ENCODE data around the gene GOLM1.
A peak's percentile ranks its signal among the peaks of the same experiment; 100 is the strongest.

The GOLM1 gene

GRCh38 chr9:86034863-86035734 lies 64.3 kb downstream of the GOLM1 start:
- H2AFZ ChIP-seq (ENCODE audit: low read depth, low read length) = no peak overlapping the region
- no peak overlapping the region for H3K4me2 ChIP-seq (ENCODE audit: low read length)
- no peaks in the 10 kb centered on the region for H3K79me2 ChIP-seq (ENCODE audit: low read length)
- no peak overlapping the region for H3K27ac ChIP-seq (ENCODE audit: low read length)
- no peaks in the 10 kb centered on the region for H3K4me1 ChIP-seq (ENCODE audit: low read length)
- TF ChIP-seq EZH2phosphoT487 (IDR thresholded peaks at IDR 0.05; ENCODE audit: low read depth) (no peak), CTCF (IDR thresholded peaks at IDR 0.05; ENCODE audit: low read depth, low read length) (peak; percentile 72)
- no peaks in the 10 kb centered on the region for H3K27me3 ChIP-seq (ENCODE audit: low read depth, low read length)
- no peaks in the 10 kb centered on the region for H4K20me1 ChIP-seq (ENCODE audit: insufficient read depth, low read length)
- H3K36me3 ChIP-seq (replicated peaks; ENCODE audit: low read depth, low read length) = peaks cover 3% of the 10 kb centered on the region
- H3K4me3 ChIP-seq (ENCODE audit: low read length) = no peak overlapping the region
- no peak overlapping the region for H3K9ac ChIP-seq (ENCODE audit: low read length)
- H3K9me3 ChIP-seq (ENCODE audit: insufficient read depth, low read length) = no peaks in the 10 kb centered on the region

- Histone ChIP-seq H3K9me3 (ENCODE audit: insufficient read depth, low read length) (no peaks in the 10 kb centered on the region), H3K4me3 (ENCODE audit: low read length) (no peak overlapping the region), H4K20me1 (ENCODE audit: insufficient read depth, low read length) (no peaks in the 10 kb centered on the region), H3K79me2 (ENCODE audit: low read length) (no peaks in the 10 kb centered on the region), H3K4me1 (ENCODE audit: low read length) (no peaks in the 10 kb centered on the region), H3K27me3 (ENCODE audit: low read depth, low read length) (no peaks in the 10 kb centered on the region), H3K4me2 (ENCODE audit: low read length) (no peak overlapping the region), H2AFZ (ENCODE audit: low read depth, low read length) (no peak overlapping the region), H3K36me3 (replicated peaks; ENCODE audit: low read depth, low read length) (peaks cover 12% of the 10 kb centered on the region), H3K9ac (ENCODE audit: low read length) (no peak overlapping the region), H3K27ac (ENCODE audit: low read length) (no peak overlapping the region)
- TF ChIP-seq EZH2phosphoT487 (IDR thresholded peaks at IDR 0.05; ENCODE audit: low read depth) = no peak
- no peak for TF ChIP-seq CTCF (IDR thresholded peaks at IDR 0.05; ENCODE audit: low read depth, low read length)
Measured at GRCh38 chr9:86027767-86028166, 71.6 kb downstream of the GOLM1 start.

GRCh38 chr9:86022687-86023266 lies 76.6 kb downstream of the GOLM1 start:
- H3K27me3 ChIP-seq (ENCODE audit: low read depth, low read length) = no peaks in the 10 kb centered on the region
- no peaks in the 10 kb centered on the region for H3K4me1 ChIP-seq (ENCODE audit: low read length)
- no peaks in the 10 kb centered on the region for H3K79me2 ChIP-seq (ENCODE audit: low read length)
- no peaks in the 10 kb centered on the region for H4K20me1 ChIP-seq (ENCODE audit: insufficient read depth, low read length)
- no peak for TF ChIP-seq CTCF (IDR thresholded peaks at IDR 0.05; ENCODE audit: low read depth, low read length)
- TF ChIP-seq EZH2phosphoT487 (IDR thresholded peaks at IDR 0.05; ENCODE audit: low read depth) = no peak
- H3K27ac ChIP-seq (ENCODE audit: low read length) = no peak overlapping the region
- H3K4me3 ChIP-seq (ENCODE audit: low read length) = no peak overlapping the region
- no peak overlapping the region for H2AFZ ChIP-seq (ENCODE audit: low read depth, low read length)
- H3K36me3 ChIP-seq (replicated peaks; ENCODE audit: low read depth, low read length) = peaks cover 31% of the 10 kb centered on the region
- no peak overlapping the region for H3K9ac ChIP-seq (ENCODE audit: low read length)
- H3K9me3 ChIP-seq (ENCODE audit: insufficient read depth, low read length) = no peaks in the 10 kb centered on the region
- H3K4me2 ChIP-seq (ENCODE audit: low read length) = no peak overlapping the region

GRCh38 chr9:86021166-86021565 lies 78.2 kb downstream of the GOLM1 start:
- no peaks in the 10 kb centered on the region for H3K9me3 ChIP-seq (ENCODE audit: insufficient read depth, low read length)
- no peak overlapping the region for H3K4me2 ChIP-seq (ENCODE audit: low read length)
- H3K9ac ChIP-seq (ENCODE audit: low read length) = no peak overlapping the region
- H3K79me2 ChIP-seq (ENCODE audit: low read length) = no peaks in the 10 kb centered on the region
- H3K4me3 ChIP-seq (ENCODE audit: low read length) = no peak overlapping the region
- peaks cover 36% of the 10 kb centered on the region for H3K36me3 ChIP-seq (replicated peaks; ENCODE audit: low read depth, low read length)
- H2AFZ ChIP-seq (ENCODE audit: low read depth, low read length) = no peak overlapping the region
- no peak for TF ChIP-seq EZH2phosphoT487 (IDR thresholded peaks at IDR 0.05; ENCODE audit: low read depth)
- TF ChIP-seq CTCF (IDR thresholded peaks at IDR 0.05; ENCODE audit: low read depth, low read length) = no peak
- H3K27ac ChIP-seq (ENCODE audit: low read length) = no peak overlapping the region
- H3K4me1 ChIP-seq (ENCODE audit: low read length) = peaks cover 8% of the 10 kb centered on the region
- H3K27me3 ChIP-seq (ENCODE audit: low read depth, low read length) = no peaks in the 10 kb centered on the region
- H4K20me1 ChIP-seq (ENCODE audit: insufficient read depth, low read length) = no peaks in the 10 kb centered on the region
